Measurements from ENCODE around the gene ELANE. TPM values are rescaled to one million over a fixed set of nuclear protein-coding genes. Genes with fewer than 3 reads are reported as not detected.

Gene ELANE
- total RNA-seq, 1 donor, result 11.0 TPM

Small RNAs within 50 kb of the gene (small RNA-seq; reads per million reads assigned to genes)
- gene MIR3187 (not detected), gene RNU6-9 (9.2 reads per million, percentile 92 among the genes with 10 or more reads in this experiment)

Other genes with a start within 250 kb of the ELANE start
- 50.9 TPM for gene POLRMT, start 218.8 kb upstream of the ELANE start, total RNA-seq
- under 0.01 TPM for gene FGF22, start 212.4 kb upstream of the ELANE start, total RNA-seq
- 50.1 TPM for gene RNF126, start 189.1 kb upstream of the ELANE start, total RNA-seq
- gene FSTL3, start 175.9 kb upstream of the ELANE start, total RNA-seq, result 7.5 TPM
- gene PRSS57, start 156.9 kb upstream of the ELANE start, total RNA-seq, result 829 TPM
- gene PALM, start 143.4 kb upstream of the ELANE start, total RNA-seq, result 15.6 TPM
- gene MISP, start 101.2 kb upstream of the ELANE start, total RNA-seq, result 0.27 TPM
- 348 TPM for gene PTBP1, start 54.9 kb upstream of the ELANE start, total RNA-seq
- 5.9 TPM for gene PLPPR3, start 30.3 kb upstream of the ELANE start, total RNA-seq
- 5.4 TPM for gene AZU1, start 24.5 kb upstream of the ELANE start, total RNA-seq
- gene PRTN3, start 11.3 kb upstream of the ELANE start, total RNA-seq, result 34.7 TPM
- 9.4 TPM for gene CFD, start 7.4 kb downstream of the ELANE start, total RNA-seq
- 78.4 TPM for gene MED16, start 40.9 kb downstream of the ELANE start, total RNA-seq
- not detected for gene RNU6-9, start 41.2 kb downstream of the ELANE start, total RNA-seq
- gene R3HDM4, start 60.9 kb downstream of the ELANE start, total RNA-seq, result 122 TPM
- gene KISS1R, start 65.0 kb downstream of the ELANE start, total RNA-seq, result 1.3 TPM
- gene ARID3A, start 73.7 kb downstream of the ELANE start, total RNA-seq, result 37.2 TPM
- gene WDR18, start 132.0 kb downstream of the ELANE start, total RNA-seq, result 100 TPM
- 0.81 TPM for gene GRIN3B, start 148.1 kb downstream of the ELANE start, total RNA-seq
- gene TMEM259, start 168.8 kb downstream of the ELANE start, total RNA-seq, result 148 TPM
- gene RNU6-2, start 169.2 kb downstream of the ELANE start, total RNA-seq, result not detected
- 236 TPM for gene CNN2, start 174.3 kb downstream of the ELANE start, total RNA-seq
- 42.5 TPM for gene ABCA7, start 187.8 kb downstream of the ELANE start, total RNA-seq
- 217 TPM for gene ARHGAP45, start 214.9 kb downstream of the ELANE start, total RNA-seq
- gene POLR2E, start 243.1 kb downstream of the ELANE start, total RNA-seq, result 107 TPM

All from hematopoietic multipotent progenitor cell (in vitro differentiated cells).